Esophagus squamous epithelium (tissue), 4 donors: ENCODE measurements around the gene TRPM8.

Experiments
- CTCF ChIP-seq, 6 experiments: fragments of 450-650 bp in 4 of 6; fragments of 200-600 bp in 2 of 6; sonication (generic) in 2 of 6; IDR thresholded peaks; one replicate each; pipeline ENCODE4 v1.5.1; 2016 to 2019; ENCODE audit warnings: antibody characterized with exemption in 6 of 6, mild to moderate bottlenecking in 4 of 6, moderate library complexity in 4 of 6
- POLR2A ChIP-seq, 4 donors: fragments of 450-650 bp; IDR thresholded peaks; one replicate each; pipeline ENCODE4 v1.6.1; 2017; ENCODE audit warnings: antibody characterized with exemption in 4 of 4, mild to moderate bottlenecking in 4 of 4, moderate library complexity in 3 of 4

- no peak for TF ChIP-seq CTCF (IDR thresholded peaks at IDR 0.05)
- TF ChIP-seq POLR2A (IDR thresholded peaks at IDR 0.05), result no peak
Measured at GRCh38 chr2:233938676-233939370, 21.6 kb downstream of the TRPM8 start.
